Neutrophil (primary cell): ENCODE data around the gene NPIPB6.

Experiments
- H3K27ac ChIP-seq: fragments of 200-600 bp; sonication (generic); 2 replicates; pipeline ENCODE4 v1.5.1; 2016; ENCODE audit warnings: mild to moderate bottlenecking, moderate library complexity
- H3K27me3 ChIP-seq: fragments of 200-600 bp; sonication (generic); 2 replicates; pipeline ENCODE4 v1.6.0; 2016; ENCODE audit warnings: mild to moderate bottlenecking
- H3K36me3 ChIP-seq: fragments of 200-600 bp; sonication (generic); 2 replicates; pipeline ENCODE4 v1.5.1; 2017
- H3K4me1 ChIP-seq, 2 experiments: fragments of 200-600 bp in 1 of 2; sonication (generic) in 1 of 2; 1 replicate in 1 of 2; 2 replicates in 1 of 2; pipeline versions ENCODE4 v1.5.1 to v1.6.1; 2013 to 2016; ENCODE audit warnings: low read depth in 1 of 2, low read length in 1 of 2, mild to moderate bottlenecking in 1 of 2, moderate library complexity in 1 of 2; ENCODE audit not compliant: control insufficient read depth in 1 of 2, insufficient read depth in 1 of 2
- H3K4me3 ChIP-seq, 2 experiments: fragments of 200-600 bp in 1 of 2; sonication (generic) in 1 of 2; 1 replicate in 1 of 2; 2 replicates in 1 of 2; pipeline ENCODE4 v1.5.1; 2013 to 2016; ENCODE audit warnings: low read depth in 1 of 2, low read length in 1 of 2, mild to moderate bottlenecking in 1 of 2, moderate library complexity in 1 of 2
- H3K9me3 ChIP-seq: fragments of 200-600 bp; sonication (generic); 2 replicates; pipeline ENCODE4 v1.5.1; 2016
- CTCF ChIP-seq: fragments of 200-600 bp; sonication (generic); IDR thresholded peaks from 2 replicates; pipeline ENCODE4 v1.5.1; 2016; ENCODE audit warnings: antibody characterized with exemption

NPIPB6 gene

GRCh38 chr16:28304214-28304613 is 59.1 kb downstream of the NPIPB6 start:
- Histone ChIP-seq H3K9me3 (no peaks in the 10 kb centered on the region), H3K4me3 (no peak overlapping the region), H3K27ac (no peak overlapping the region), H3K27me3 (no peaks in the 10 kb centered on the region), H3K36me3 (no peaks in the 10 kb centered on the region), H3K4me1 (no peaks in the 10 kb centered on the region)
- no peak for TF ChIP-seq CTCF

GRCh38 chr16:28303132-28303531 is 60.2 kb downstream of the NPIPB6 start:
- no peak for TF ChIP-seq CTCF
- Histone ChIP-seq H3K9me3 (no peaks in the 10 kb centered on the region), H3K4me3 (no peak overlapping the region), H3K36me3 (no peaks in the 10 kb centered on the region), H3K27ac (no peak overlapping the region), H3K27me3 (no peaks in the 10 kb centered on the region), H3K4me1 (no peaks in the 10 kb centered on the region)

GRCh38 chr16:28301620-28302019 is 61.7 kb downstream of the NPIPB6 start:
- H3K27ac ChIP-seq = no peak overlapping the region
- no peaks in the 10 kb centered on the region for H3K36me3 ChIP-seq
- H3K27me3 ChIP-seq = peaks cover 4% of the 10 kb centered on the region
- H3K4me3 ChIP-seq = no peak overlapping the region
- no peaks in the 10 kb centered on the region for H3K4me1 ChIP-seq
- no peaks in the 10 kb centered on the region for H3K9me3 ChIP-seq
- TF ChIP-seq CTCF = no peak

- TF ChIP-seq CTCF = no peak
- Histone ChIP-seq H3K9me3 (no peaks in the 10 kb centered on the region), H3K36me3 (no peaks in the 10 kb centered on the region), H3K27me3 (peaks cover 4% of the 10 kb centered on the region), H3K4me1 (no peaks in the 10 kb centered on the region), H3K4me3 (no peak overlapping the region), H3K27ac (no peak overlapping the region)
Observed at GRCh38 chr16:28301154-28301553, 62.2 kb downstream of the NPIPB6 start.

GRCh38 chr16:28300327-28300726 is 63.0 kb downstream of the NPIPB6 start:
- H3K9me3 ChIP-seq = no peaks in the 10 kb centered on the region
- no peak for TF ChIP-seq CTCF
- H3K4me1 ChIP-seq = no peaks in the 10 kb centered on the region
- H3K4me3 ChIP-seq = no peak overlapping the region
- no peak overlapping the region for H3K27ac ChIP-seq
- peaks cover 8% of the 10 kb centered on the region for H3K27me3 ChIP-seq
- H3K36me3 ChIP-seq = no peaks in the 10 kb centered on the region

- Histone ChIP-seq H3K9me3 (no peaks in the 10 kb centered on the region), H3K4me1 (peaks cover 0 to 2% of the 10 kb centered on the region in 2 experiments), H3K27me3 (peaks cover 26% of the 10 kb centered on the region), H3K4me3 (no peak overlapping the region), H3K27ac (no peak overlapping the region), H3K36me3 (no peaks in the 10 kb centered on the region)
- TF ChIP-seq CTCF = no peak
Observed at GRCh38 chr16:28298511-28298878, 64.8 kb downstream of the NPIPB6 start.
